Ishikawa (cell line): ENCODE data around the gene CERK.

Experiments
- CREB1 ChIP-seq: IDR thresholded peaks from 2 replicates; pipeline ENCODE4 v1.6.1; 2012; ENCODE audit warnings: low read depth
- RAD21 ChIP-seq: IDR thresholded peaks from 2 replicates; pipeline ENCODE4 v1.6.1; 2012; ENCODE audit warnings: low read depth
- TEAD4 ChIP-seq: IDR thresholded peaks from 2 replicates; pipeline ENCODE4 v1.6.1; 2012
- YY1 ChIP-seq: IDR thresholded peaks from 2 replicates; pipeline ENCODE4 v1.6.1; 2012; ENCODE audit warnings: low read depth

- TF ChIP-seq RAD21: no peak
- TF ChIP-seq TEAD4: no peak
- no peak for TF ChIP-seq YY1
- TF ChIP-seq CREB1: no peak
Measured at GRCh38 chr22:46776876-46777608, 39.0 kb upstream of the CERK start.
